K562 (cell line): ENCODE results near the gene SPTBN4. TPM values are rescaled to one million over a fixed set of nuclear protein-coding genes. Genes with fewer than 3 reads are reported as not detected.

Experiments used
- C11orf30 ChIP-seq: fragments of 450-650 bp; IDR thresholded peaks from 2 replicates; pipeline ENCODE4 v1.6.1; 2016; ENCODE audit warnings: low read depth, mild to moderate bottlenecking
- CEBPG ChIP-seq, 3 experiments: fragments of 200-800 bp in 1 of 3; sonication (Bioruptor generic) in 1 of 3; sonication (generic) in 1 of 3; formaldehyde crosslinking in 1 of 3; IDR thresholded peaks in 2 of 3; conservative IDR thresholded peaks in 1 of 3; 2 replicates each; pipeline versions ENCODE4 v1.6.1 to v1.8.0; 2016 to 2022; ENCODE audit warnings: missing compliant biosample characterization in 2 of 3, missing genetic modification characterization in 2 of 3, mild to moderate bottlenecking in 1 of 3, missing genetic modification reagents in 1 of 3
- CSDE1 ChIP-seq, 2 experiments: fragments of 450-650 bp; IDR thresholded peaks; 2 replicates each; pipeline ENCODE4 v1.6.1; 2016; ENCODE audit warnings: mild to moderate bottlenecking in 1 of 2
- ELF4 ChIP-seq: fragments of 450-650 bp; formaldehyde crosslinking; IDR thresholded peaks from 2 replicates; pipeline ENCODE4 v1.4.0; 2022; ENCODE audit warnings: missing genetic modification characterization
- ETS1 ChIP-seq: conservative IDR thresholded peaks from 2 replicates; pipeline ENCODE4 v1.6.1; 2011; ENCODE audit warnings: low read depth, mild to moderate bottlenecking, low read length; ENCODE audit not compliant: control insufficient read depth
- HDAC8 ChIP-seq: fragments of 450-650 bp; IDR thresholded peaks from 2 replicates; pipeline ENCODE4 v1.6.1; 2016; ENCODE audit warnings: mild to moderate bottlenecking, missing genetic modification characterization, moderate library complexity, missing compliant biosample characterization
- HLTF ChIP-seq: fragments of 450-650 bp; IDR thresholded peaks from 2 replicates; pipeline ENCODE4 v1.6.1; 2016
- HNRNPH1 ChIP-seq: fragments of 200-400 bp; formaldehyde crosslinking; optimal IDR thresholded peaks from 2 replicates; pipeline ENCODE3; 2017; ENCODE audit warnings: low read depth, mild to moderate bottlenecking, low read length, moderate library complexity
- NR2C1 ChIP-seq, 2 experiments: fragments of 450-650 bp; IDR thresholded peaks; 2 replicates each; pipeline ENCODE4 v1.6.1; 2017; ENCODE audit warnings: mild to moderate bottlenecking in 2 of 2, antibody characterized with exemption in 1 of 2, inconsistent platforms in 1 of 2, missing compliant biosample characterization in 1 of 2, missing genetic modification characterization in 1 of 2
- PHTF2 ChIP-seq: fragments of 250-450 bp; sonication (Bioruptor Pico); IDR thresholded peaks from 2 replicates; pipeline ENCODE4 v1.5.0; 2021; ENCODE audit warnings: mild to moderate bottlenecking
- SUPT5H ChIP-seq: fragments of 450-650 bp; IDR thresholded peaks from 2 replicates; pipeline ENCODE4 v1.6.1; 2016
- TAF15 ChIP-seq: fragments of 200-400 bp; formaldehyde crosslinking; IDR thresholded peaks from 2 replicates; pipeline ENCODE4 v1.6.1; 2017; ENCODE audit warnings: mild to moderate bottlenecking, low read depth, low read length, moderate library complexity
- TARDBP ChIP-seq: fragments of 450-650 bp; IDR thresholded peaks from 2 replicates; pipeline ENCODE4 v1.6.1; 2016
- TFAM ChIP-seq: fragments of 250-450 bp; sonication (Bioruptor Pico); conservative IDR thresholded peaks from 2 replicates; pipeline ENCODE4 v1.5.0; 2021; ENCODE audit warnings: mild to moderate bottlenecking, moderate library complexity
- UBTF ChIP-seq, 2 experiments: IDR thresholded peaks; 2 replicates each; pipeline ENCODE4 v1.6.1; 2012; ENCODE audit warnings: improper control_type of control experiment in 2 of 2, low read depth in 2 of 2, low read length in 2 of 2, borderline replicate concordance in 1 of 2
- ZNF124 ChIP-seq: sonication (generic); formaldehyde crosslinking; IDR thresholded peaks from 2 replicates; pipeline ENCODE4 v1.8.1; 2022; ENCODE audit warnings: missing genetic modification reagents
- ZNF23 ChIP-seq: fragments of 250-450 bp; sonication (Bioruptor Pico); IDR thresholded peaks from 2 replicates; pipeline ENCODE4 v1.4.0; 2020; ENCODE audit warnings: mild to moderate bottlenecking
- ZNF280A ChIP-seq: fragments of 450-650 bp; IDR thresholded peaks from 2 replicates; pipeline ENCODE4 v1.6.1; 2018; ENCODE audit warnings: mild to moderate bottlenecking, low read depth; ENCODE audit not compliant: partially characterized antibody
- ZNF316 ChIP-seq: fragments of 450-650 bp; IDR thresholded peaks from 2 replicates; pipeline ENCODE4 v1.6.1; 2016
- ZNF512 ChIP-seq: IDR thresholded peaks from 2 replicates; pipeline ENCODE4 v1.6.1; 2016; ENCODE audit warnings: missing genetic modification characterization, missing compliant biosample characterization
- ZNF561 ChIP-seq: fragments of 450-650 bp; formaldehyde crosslinking; conservative IDR thresholded peaks from 2 replicates; pipeline ENCODE4 v1.4.0; 2020; ENCODE audit warnings: mild to moderate bottlenecking, moderate library complexity
- polyA plus RNA-seq, 8 experiments: library from polyadenylated mRNA; depleted of rRNA in 4 of 8; stranded (reverse) in 5 of 8; unstranded in 3 of 8; fragments of >200 nt; fragmentation: Nextera tagmentation in 2 of 8; fragmentation: Illumina TruSeq in 1 of 8; extraction: Ambion mirVana in 2 of 8; extraction: Trizol in 1 of 8; gene quantifications; 2 replicates each; pipeline versions ENCODE4 v1.2.1 to v1.2.3, GENCODE V29; 2011 to 2014; ENCODE audit warnings: inconsistent platforms in 1 of 8, missing spikeins in 1 of 8
- total RNA-seq, 7 experiments: library from RNA; depleted of rRNA in 6 of 7; stranded (reverse); fragments of >200 nt in 6 of 7; fragmentation: Illumina TruSeq in 2 of 7; extraction: Trizol in 2 of 7; gene quantifications; 2 replicates each; pipeline versions ENCODE4 v1.2.1 to v1.2.3, GENCODE V29; 2011 to 2021; ENCODE audit warnings: low replicate concordance in 1 of 7

Gene SPTBN4
- total and polyA plus RNA-seq, 9 of the 15 experiments (the other 6 are each of a cell fraction or from before 2014, with no cell fraction given) = 0.01 to 1.5 (median 0.86) TPM

- TF ChIP-seq CEBPG (CRISPR knock-in tag; IDR thresholded peaks at IDR 0.05) (no peak), CEBPG (tag; conservative IDR thresholded peaks at IDR 0.05 in 1 of 2, IDR thresholded peaks at IDR 0.05 in 1 of 2) (no peak), C11orf30 (no peak), TARDBP (no peak), ZNF512 (tag) (no peak), ZNF280A (no peak), ZNF561 (CRISPR knock-in tag) (no peak), HDAC8 (tag) (0 out of 2 replicates have a peak, but pooled peaks have one; percentile 45), CSDE1 (IDR thresholded peaks at IDR 0.05) (no peak), ZNF23 (CRISPR knock-in tag) (no peak), ELF4 (no peak), HNRNPH1 (no peak), ZNF316 (no peak), PHTF2 (CRISPR knock-in tag) (no peak), TAF15 (no peak), HLTF (no peak; the same call in 1 of the 2 replicates), SUPT5H (peak; percentile 82), TFAM (CRISPR knock-in tag) (no peak), ETS1 (peak; percentile 10; the same call in 1 of the 2 replicates), ZNF124 (no peak), NR2C1 (IDR thresholded peaks at IDR 0.05) (no peak), NR2C1 (tag; IDR thresholded peaks at IDR 0.05) (0 out of 2 replicates have a peak, but pooled peaks have one; percentile 10), UBTF (IDR thresholded peaks at IDR 0.05; ENCODE audit: borderline replicate concordance in 1 of 2, low read depth in 2 of 2, low read length in 2 of 2) (peak in 1 of 2 experiments; percentile 85; a peak in 3 of 4 replicates)
Observed at GRCh38 chr19:40420766-40421765, 45.7 kb upstream of the SPTBN4 start (continued).
